HepG2 (cell line): Measurements from ENCODE around the gene SIRT6. TPM values are rescaled to one million over a fixed set of nuclear protein-coding genes. Genes with fewer than 3 reads are reported as not detected.

ENCODE experiments used
- ATAC-seq: fragments of 200-7000 bp; cut with Tn5 transposase; 3 replicates; pipeline ENCODE4 v1.9.1; 2020; ENCODE audit warnings: mild to moderate bottlenecking, moderate library complexity
- BruUV-seq: library from RNA; stranded (reverse); fragments of 400-500 nt; replicated peaks from 2 replicates; lab custom pipeline; 2021; lab: Mats Ljungman, UMichigan
- CTCF ChIA-PET: fragments of 300-600 bp; formaldehyde crosslinking; extraction: SDS; loops from one replicate; lab custom pipeline; 2021; ENCODE audit warnings: low total read pairs, inconsistent platforms, low intra/inter-chr PET ratio; lab: Yijun Ruan, JAX
- POLR2A ChIA-PET: fragments of 350-600 bp; sonication (Branson Sonifier 250); formaldehyde crosslinking; loops from one replicate; lab custom pipeline; 2020; ENCODE audit warnings: antibody characterized with exemption, inconsistent platforms; lab: Yijun Ruan, JAX
- DNase-seq: peaks from one replicate; pipeline ENCODE4 v3.0.0-alpha.2; 2015; ENCODE audit warnings: low spot score
- FAIRE-seq: peaks from 3 replicates; lab custom pipeline; 2011; peaks lifted over from hg19 to GRCh38; lab: Jason Lieb, UNC
- H2AFZ ChIP-seq: one replicate; pipeline ENCODE4 v1.6.1; 2011; ENCODE audit warnings: low read length, inconsistent platforms
- H3K27ac ChIP-seq: fragments of 300-600 bp; 3 replicates; pipeline ENCODE4 v1.8.0; 2011; ENCODE audit warnings: mixed run types, mild to moderate bottlenecking, mixed read lengths, low read length, inconsistent platforms; ENCODE audit not compliant: insufficient read depth; ENCODE audit errors: extremely low read length
- H3K27me3 ChIP-seq, 2 experiments: fragments of 200-600 bp in 1 of 2; 2 replicates in 1 of 2; 3 replicates in 1 of 2; pipeline versions ENCODE4 v1.6.0 to v1.8.0; 2011; ENCODE audit warnings: low read length in 2 of 2, mild to moderate bottlenecking in 2 of 2, moderate library complexity in 2 of 2, inconsistent platforms in 1 of 2; ENCODE audit not compliant: insufficient read depth in 2 of 2, control insufficient read depth in 1 of 2
- H3K36me3 ChIP-seq, 2 experiments: fragments of 200-600 bp in 1 of 2; replicated peaks in 1 of 2; 2 replicates in 1 of 2; 3 replicates in 1 of 2; pipeline versions ENCODE4 v1.5.1 to v1.8.0; 2011; ENCODE audit warnings: low read length in 2 of 2, inconsistent platforms in 1 of 2; ENCODE audit not compliant: insufficient read depth in 2 of 2, control insufficient read depth in 1 of 2
- H3K4me1 ChIP-seq: 2 replicates; pipeline ENCODE4 v1.5.1; 2012; ENCODE audit warnings: low read length, inconsistent platforms; ENCODE audit not compliant: insufficient read depth
- H3K4me2 ChIP-seq: 2 replicates; pipeline ENCODE4 v1.6.0; 2011; ENCODE audit warnings: low read depth, low read length, inconsistent platforms
- H3K4me3 ChIP-seq, 3 experiments: fragments of 200-600 bp in 1 of 3; sonication (generic), shearing (Covaris generic) in 1 of 3; replicated peaks in 1 of 3; 2 replicates each; pipeline ENCODE4 v1.5.1; 2011 to 2016; ENCODE audit warnings: low read length in 3 of 3, inconsistent platforms in 2 of 3, low read depth in 2 of 3, mild to moderate bottlenecking in 2 of 3, control low read depth in 1 of 3, mixed read lengths in 1 of 3; ENCODE audit not compliant: insufficient read depth in 1 of 3
- H3K79me2 ChIP-seq: one replicate; pipeline ENCODE4 v1.6.1; 2011; ENCODE audit warnings: low read length, inconsistent platforms; ENCODE audit not compliant: insufficient read depth
- H3K9ac ChIP-seq: 2 replicates; pipeline ENCODE4 v1.6.0; 2011; ENCODE audit warnings: mild to moderate bottlenecking, low read depth, low read length, inconsistent platforms; ENCODE audit not compliant: insufficient read depth
- H3K9me3 ChIP-seq: 2 replicates; pipeline ENCODE4 v1.5.1; 2012; ENCODE audit warnings: mild to moderate bottlenecking, low read length
- H4K20me1 ChIP-seq: 2 replicates; pipeline ENCODE4 v1.6.0; 2011; ENCODE audit warnings: inconsistent platforms, mild to moderate bottlenecking, low read length, moderate library complexity; ENCODE audit not compliant: insufficient read depth
- MEF2D ChIP-seq: sonication (generic); formaldehyde crosslinking; IDR thresholded peaks from 2 replicates; pipeline ENCODE4 v1.5.1; 2020; ENCODE audit warnings: mild to moderate bottlenecking, missing genetic modification reagents
- MTF2 ChIP-seq: sonication (generic); formaldehyde crosslinking; IDR thresholded peaks from 2 replicates; pipeline ENCODE4 v1.5.0; 2020; ENCODE audit warnings: missing genetic modification reagents, borderline replicate concordance
- REPIN1 ChIP-seq: sonication (generic); formaldehyde crosslinking; IDR thresholded peaks from 2 replicates; pipeline ENCODE4 v1.8.0; 2022; ENCODE audit warnings: missing genetic modification reagents, low read depth, mild to moderate bottlenecking, borderline replicate concordance
- SOX6 ChIP-seq, 2 experiments: fragments of 450-650 bp in 1 of 2; sonication (generic) in 1 of 2; formaldehyde crosslinking in 1 of 2; IDR thresholded peaks; 2 replicates each; pipeline versions ENCODE4 v1.4.0 to v1.6.1; 2017 to 2020; ENCODE audit warnings: antibody characterized with exemption in 1 of 2, mild to moderate bottlenecking in 1 of 2, missing genetic modification reagents in 1 of 2
- ZNF180 ChIP-seq: sonication (generic); formaldehyde crosslinking; IDR thresholded peaks from 2 replicates; pipeline ENCODE4 v1.4.0; 2020; ENCODE audit warnings: low read depth, missing genetic modification reagents, borderline replicate concordance
- ZNF678 ChIP-seq: sonication (generic); formaldehyde crosslinking; IDR thresholded peaks from 2 replicates; pipeline ENCODE4 v1.4.0; 2020; ENCODE audit warnings: mild to moderate bottlenecking, missing genetic modification reagents
- WGBS: methylation state at CpG from one replicate; pipeline ENCODE4 v1.1.6; 2017; ENCODE audit warnings: low lambda C conversion rate; 5-methylcytosine and 5-hydroxymethylcytosine counted together
- in situ Hi-C: cut with HindIII; loops from 2 replicates; pipeline ENCODE4 v1.10.0; 2017; ENCODE audit warnings: low pct_unique_long_range_greater_than_20kb; ENCODE audit not compliant: extremely low pct_ligation_motif_present
- intact Hi-C: fragments of 100-400 bp; cut with micrococcal nuclease; formaldehyde crosslinking; loops from one replicate; pipeline ENCODE4 v1.10.0; 2022; ENCODE audit not compliant: unreplicated experiment
- polyA plus RNA-seq, 8 experiments: library from polyadenylated mRNA; depleted of rRNA in 3 of 8; stranded (reverse) in 7 of 8; unstranded in 1 of 8; fragments of >200 nt; fragmentation: Illumina TruSeq in 4 of 8; extraction: Trizol in 4 of 8; gene quantifications; 2 replicates each; pipeline versions ENCODE4 v1.2.1 to v1.2.3, GENCODE V29; 2011 to 2016; ENCODE audit warnings: low read depth in 4 of 8, missing spikeins in 1 of 8, mixed read lengths in 1 of 8; ENCODE audit not compliant: insufficient read depth in 1 of 8
- total RNA-seq, 5 experiments: library from RNA; depleted of rRNA; stranded (reverse); fragments of >200 nt; fragmentation: Illumina TruSeq; extraction: Trizol; gene quantifications; 2 replicates each; pipeline ENCODE4 v1.2.3, GENCODE V29; 2016; ENCODE audit warnings: low read depth in 1 of 5
- TF ChIP-seq, protein P1 (sequence below): sonication (generic); formaldehyde crosslinking; IDR thresholded peaks from 2 replicates; pipeline ENCODE4 v1.9.0; 2021; ENCODE audit warnings: missing genetic modification reagents, borderline replicate concordance
- TF ChIP-seq, protein P2 (sequence below): sonication (generic); formaldehyde crosslinking; IDR thresholded peaks from 2 replicates; pipeline ENCODE4 v1.4.0; 2020; ENCODE audit warnings: missing genetic modification reagents, borderline replicate concordance
- TF ChIP-seq, protein P3 (sequence below), 2 experiments: fragments of 450-650 bp in 1 of 2; sonication (generic) in 1 of 2; formaldehyde crosslinking in 1 of 2; IDR thresholded peaks; 2 replicates each; pipeline versions ENCODE4 v1.6.1 to v1.8.0; 2016 to 2022; ENCODE audit warnings: antibody characterized with exemption in 1 of 2, mild to moderate bottlenecking in 1 of 2, missing genetic modification reagents in 1 of 2

Gene SIRT6
- total and polyA plus RNA-seq, 2 of the 13 experiments (the other 11 are each of a cell fraction or from before 2014, with no cell fraction given), result 11.0 to 18.4 TPM

DNA sequence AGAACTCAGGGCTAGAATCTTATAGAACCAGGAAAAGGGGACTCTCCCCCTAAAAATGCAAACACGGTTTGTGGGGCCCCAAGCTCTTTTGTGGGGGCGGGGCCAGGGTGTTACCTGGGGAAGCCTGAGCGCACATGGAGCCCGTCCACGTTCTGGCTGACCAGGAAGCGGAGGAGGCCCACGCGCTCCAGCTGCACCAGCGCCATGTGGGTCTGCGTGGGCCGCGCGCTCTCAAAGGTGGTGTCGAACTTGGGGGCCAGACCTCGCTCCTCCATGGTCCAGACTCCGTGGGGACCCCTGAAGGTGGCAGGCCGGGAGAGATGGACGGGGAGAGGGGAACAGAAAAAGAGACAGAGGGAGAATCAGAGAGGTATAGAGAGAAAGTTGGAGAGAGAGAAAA is 3.4 kb downstream of the SIRT6 start:
- BruUV-seq, result no TSS peak
- TF ChIP-seq, protein P1, sequence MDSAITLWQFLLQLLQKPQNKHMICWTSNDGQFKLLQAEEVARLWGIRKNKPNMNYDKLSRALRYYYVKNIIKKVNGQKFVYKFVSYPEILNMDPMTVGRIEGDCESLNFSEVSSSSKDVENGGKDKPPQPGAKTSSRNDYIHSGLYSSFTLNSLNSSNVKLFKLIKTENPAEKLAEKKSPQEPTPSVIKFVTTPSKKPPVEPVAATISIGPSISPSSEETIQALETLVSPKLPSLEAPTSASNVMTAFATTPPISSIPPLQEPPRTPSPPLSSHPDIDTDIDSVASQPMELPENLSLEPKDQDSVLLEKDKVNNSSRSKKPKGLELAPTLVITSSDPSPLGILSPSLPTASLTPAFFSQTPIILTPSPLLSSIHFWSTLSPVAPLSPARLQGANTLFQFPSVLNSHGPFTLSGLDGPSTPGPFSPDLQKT (CRISPR knock-in tag), result no peak
- no peak for TF ChIP-seq SOX6 (IDR thresholded peaks at IDR 0.05)
- TF ChIP-seq SOX6 (CRISPR knock-in tag; IDR thresholded peaks at IDR 0.05), result no peak
- TF ChIP-seq MEF2D (CRISPR knock-in tag), result no peak
- no peak for TF ChIP-seq REPIN1 (CRISPR knock-in tag)
- no peak for TF ChIP-seq MTF2 (CRISPR knock-in tag)
- no peak for TF ChIP-seq ZNF678
- TF ChIP-seq, protein P2, sequence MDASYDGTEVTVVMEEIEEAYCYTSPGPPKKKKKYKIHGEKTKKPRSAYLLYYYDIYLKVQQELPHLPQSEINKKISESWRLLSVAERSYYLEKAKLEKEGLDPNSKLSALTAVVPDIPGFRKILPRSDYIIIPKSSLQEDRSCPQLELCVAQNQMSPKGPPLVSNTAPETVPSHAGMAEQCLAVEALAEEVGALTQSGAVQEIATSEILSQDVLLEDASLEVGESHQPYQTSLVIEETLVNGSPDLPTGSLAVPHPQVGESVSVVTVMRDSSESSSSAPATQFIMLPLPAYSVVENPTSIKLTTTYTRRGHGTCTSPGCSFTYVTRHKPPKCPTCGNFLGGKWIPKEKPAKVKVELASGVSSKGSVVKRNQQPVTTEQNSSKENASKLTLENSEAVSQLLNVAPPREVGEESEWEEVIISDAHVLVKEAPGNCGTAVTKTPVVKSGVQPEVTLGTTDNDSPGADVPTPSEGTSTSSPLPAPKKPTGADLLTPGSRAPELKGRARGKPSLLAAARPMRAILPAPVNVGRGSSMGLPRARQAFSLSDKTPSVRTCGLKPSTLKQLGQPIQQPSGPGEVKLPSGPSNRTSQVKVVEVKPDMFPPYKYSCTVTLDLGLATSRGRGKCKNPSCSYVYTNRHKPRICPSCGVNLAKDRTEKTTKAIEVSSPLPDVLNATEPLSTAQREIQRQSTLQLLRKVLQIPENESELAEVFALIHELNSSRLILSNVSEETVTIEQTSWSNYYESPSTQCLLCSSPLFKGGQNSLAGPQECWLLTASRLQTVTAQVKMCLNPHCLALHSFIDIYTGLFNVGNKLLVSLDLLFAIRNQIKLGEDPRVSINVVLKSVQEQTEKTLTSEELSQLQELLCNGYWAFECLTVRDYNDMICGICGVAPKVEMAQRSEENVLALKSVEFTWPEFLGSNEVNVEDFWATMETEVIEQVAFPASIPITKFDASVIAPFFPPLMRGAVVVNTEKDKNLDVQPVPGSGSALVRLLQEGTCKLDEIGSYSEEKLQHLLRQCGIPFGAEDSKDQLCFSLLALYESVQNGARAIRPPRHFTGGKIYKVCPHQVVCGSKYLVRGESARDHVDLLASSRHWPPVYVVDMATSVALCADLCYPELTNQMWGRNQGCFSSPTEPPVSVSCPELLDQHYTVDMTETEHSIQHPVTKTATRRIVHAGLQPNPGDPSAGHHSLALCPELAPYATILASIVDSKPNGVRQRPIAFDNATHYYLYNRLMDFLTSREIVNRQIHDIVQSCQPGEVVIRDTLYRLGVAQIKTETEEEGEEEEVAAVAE (CRISPR knock-in tag), result no peak
- TF ChIP-seq, protein P3, sequence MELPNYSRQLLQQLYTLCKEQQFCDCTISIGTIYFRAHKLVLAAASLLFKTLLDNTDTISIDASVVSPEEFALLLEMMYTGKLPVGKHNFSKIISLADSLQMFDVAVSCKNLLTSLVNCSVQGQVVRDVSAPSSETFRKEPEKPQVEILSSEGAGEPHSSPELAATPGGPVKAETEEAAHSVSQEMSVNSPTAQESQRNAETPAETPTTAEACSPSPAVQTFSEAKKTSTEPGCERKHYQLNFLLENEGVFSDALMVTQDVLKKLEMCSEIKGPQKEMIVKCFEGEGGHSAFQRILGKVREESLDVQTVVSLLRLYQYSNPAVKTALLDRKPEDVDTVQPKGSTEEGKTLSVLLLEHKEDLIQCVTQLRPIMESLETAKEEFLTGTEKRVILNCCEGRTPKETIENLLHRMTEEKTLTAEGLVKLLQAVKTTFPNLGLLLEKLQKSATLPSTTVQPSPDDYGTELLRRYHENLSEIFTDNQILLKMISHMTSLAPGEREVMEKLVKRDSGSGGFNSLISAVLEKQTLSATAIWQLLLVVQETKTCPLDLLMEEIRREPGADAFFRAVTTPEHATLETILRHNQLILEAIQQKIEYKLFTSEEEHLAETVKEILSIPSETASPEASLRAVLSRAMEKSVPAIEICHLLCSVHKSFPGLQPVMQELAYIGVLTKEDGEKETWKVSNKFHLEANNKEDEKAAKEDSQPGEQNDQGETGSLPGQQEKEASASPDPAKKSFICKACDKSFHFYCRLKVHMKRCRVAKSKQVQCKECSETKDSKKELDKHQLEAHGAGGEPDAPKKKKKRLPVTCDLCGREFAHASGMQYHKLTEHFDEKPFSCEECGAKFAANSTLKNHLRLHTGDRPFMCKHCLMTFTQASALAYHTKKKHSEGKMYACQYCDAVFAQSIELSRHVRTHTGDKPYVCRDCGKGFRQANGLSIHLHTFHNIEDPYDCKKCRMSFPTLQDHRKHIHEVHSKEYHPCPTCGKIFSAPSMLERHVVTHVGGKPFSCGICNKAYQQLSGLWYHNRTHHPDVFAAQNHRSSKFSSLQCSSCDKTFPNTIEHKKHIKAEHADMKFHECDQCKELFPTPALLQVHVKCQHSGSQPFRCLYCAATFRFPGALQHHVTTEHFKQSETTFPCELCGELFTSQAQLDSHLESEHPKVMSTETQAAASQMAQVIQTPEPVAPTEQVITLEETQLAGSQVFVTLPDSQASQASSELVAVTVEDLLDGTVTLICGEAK (IDR thresholded peaks at IDR 0.05), result no peak
- TF ChIP-seq, protein P3 (CRISPR knock-in tag; IDR thresholded peaks at IDR 0.05), result no peak
- no peak for TF ChIP-seq ZNF180 (CRISPR knock-in tag)

More for the DNA sequence above, 3.4 kb downstream of the SIRT6 start:
- intact Hi-C loops (no loop called here), in situ Hi-C loops (no loop called here)
- H3K4me1 ChIP-seq, result peaks cover 26% of the 10 kb centered on the region
- no peak overlapping the region for H2AFZ ChIP-seq
- FAIRE-seq, result no peak
- ChIA-PET POLR2A (no interaction called here), CTCF (no interaction called here)
- H3K36me3 ChIP-seq, result no peaks in the 10 kb centered on the region; a peak in 2 of 5 replicates
- no peak overlapping the region for H3K4me3 ChIP-seq
- H4K20me1 ChIP-seq, result no peaks in the 10 kb centered on the region
- no peak for ATAC-seq
- no peaks in the 10 kb centered on the region for H3K9me3 ChIP-seq
- no peak overlapping the region for H3K9ac ChIP-seq
- no peak overlapping the region for H3K4me2 ChIP-seq
- no peaks in the 10 kb centered on the region for H3K79me2 ChIP-seq
- no peak overlapping the region for H3K27ac ChIP-seq
- no peaks in the 10 kb centered on the region; a peak in 1 of 5 replicates for H3K27me3 ChIP-seq
- WGBS, result 94% methylated on average over 18 of the region's 18 CpGs
- no peak for DNase-seq
